ENCODE measurements around the gene ZBTB4.
A peak's percentile ranks its signal among the peaks of the same experiment; 100 is the strongest.

The ZBTB4 gene

DNA sequence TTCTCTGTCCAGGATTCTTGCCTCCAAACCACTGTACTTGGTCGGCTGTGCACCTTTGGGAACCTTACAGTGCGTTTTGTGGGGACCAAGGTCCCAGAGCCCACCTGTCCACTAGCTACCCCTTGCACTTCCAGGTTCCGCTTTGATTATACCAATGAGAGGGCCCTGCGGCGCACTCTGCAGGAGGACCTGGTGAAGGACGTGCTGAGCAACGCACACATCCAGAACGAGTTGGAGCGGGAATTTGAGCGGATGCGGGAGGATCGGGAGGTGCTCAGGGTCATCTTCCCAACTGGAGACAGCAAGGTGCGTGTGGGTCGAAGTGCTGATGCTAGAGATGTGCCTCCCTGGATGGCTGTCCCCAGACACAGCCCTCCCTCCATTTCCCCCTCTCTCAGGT is 23.6 kb upstream of the ZBTB4 start:
- TF ChIP-seq EZH2 (IDR thresholded peaks at IDR 0.05; ENCODE audit: borderline replicate concordance, low read length) (no peak), CTCF (IDR thresholded peaks at IDR 0.05; ENCODE audit: low read length) (peak; percentile 35; the same call in 1 of the 2 replicates)
- Histone ChIP-seq H2AFZ (ENCODE audit: low read length) (no peak overlapping the region), H3K27ac (ENCODE audit: low read depth, low read length, poor library complexity, severe bottlenecking) (no peak overlapping the region), H3K79me2 (ENCODE audit: insufficient read depth, low read length) (no peaks in the 10 kb centered on the region), H3K36me3 (ENCODE audit: insufficient read depth, low read length) (peaks cover 95% of the 10 kb centered on the region), H3F3A (ENCODE audit: insufficient read depth, low read length) (no peaks in the 10 kb centered on the region), H3K4me3 (ENCODE audit: low read depth, low read length, poor library complexity, severe bottlenecking) (no peak overlapping the region), H4K20me1 (ENCODE audit: insufficient read depth, low read length) (no peaks in the 10 kb centered on the region), H3K4me2 (ENCODE audit: low read length) (no peak overlapping the region), H3K9ac (ENCODE audit: low read length) (no peak overlapping the region), H3K9me2 (ENCODE audit: low read depth, low read length) (no peaks in the 10 kb centered on the region), H3K9me3 (ENCODE audit: low read length) (no peaks in the 10 kb centered on the region), H3K27me3 (ENCODE audit: insufficient read depth, low read length) (no peaks in the 10 kb centered on the region), H3K4me1 (ENCODE audit: insufficient read depth, low read length, severe bottlenecking) (no peaks in the 10 kb centered on the region)

DNA sequence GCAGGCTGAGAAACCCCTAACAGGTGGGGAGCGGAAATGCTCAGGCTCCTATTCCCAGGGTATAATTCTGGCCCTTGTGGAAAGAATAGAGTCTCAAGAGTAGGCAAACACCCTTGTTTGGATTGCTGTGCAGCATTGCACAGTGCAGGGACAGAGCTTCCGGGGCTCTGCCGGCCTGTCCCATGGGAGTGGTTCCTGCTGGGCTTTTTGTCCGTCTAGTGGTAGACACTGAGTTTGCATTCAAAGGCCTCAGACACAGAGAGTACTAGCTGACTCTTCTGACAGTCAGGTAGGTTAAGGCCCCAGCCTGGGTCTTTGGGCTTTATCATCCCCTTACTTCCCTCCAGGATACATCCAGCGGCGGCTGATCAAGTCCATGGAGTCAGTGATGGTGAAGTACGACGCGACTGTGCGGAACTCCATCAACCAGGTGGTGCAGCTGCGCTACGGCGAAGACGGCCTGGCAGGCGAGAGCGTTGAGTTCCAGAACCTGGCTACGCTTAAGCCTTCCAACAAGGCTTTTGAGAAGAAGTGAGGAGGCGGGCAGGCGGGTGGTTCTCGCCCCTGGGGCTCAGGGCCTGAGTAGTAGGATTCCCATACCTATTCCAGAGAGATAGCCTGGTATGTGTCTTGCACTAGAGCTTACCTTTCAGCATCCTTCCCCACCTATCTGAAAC is 22.9 kb upstream of the ZBTB4 start:
- no peaks in the 10 kb centered on the region for H3F3A ChIP-seq (ENCODE audit: insufficient read depth, low read length)
- H3K9me2 ChIP-seq (ENCODE audit: low read depth, low read length), result no peaks in the 10 kb centered on the region
- H4K20me1 ChIP-seq (ENCODE audit: insufficient read depth, low read length), result no peaks in the 10 kb centered on the region
- no peak overlapping the region for H2AFZ ChIP-seq (ENCODE audit: low read length)
- H3K9me3 ChIP-seq (ENCODE audit: low read length), result no peaks in the 10 kb centered on the region
- peaks cover 95% of the 10 kb centered on the region for H3K36me3 ChIP-seq (ENCODE audit: insufficient read depth, low read length)
- H3K4me3 ChIP-seq (ENCODE audit: low read depth, low read length, poor library complexity, severe bottlenecking), result no peak overlapping the region
- H3K79me2 ChIP-seq (ENCODE audit: insufficient read depth, low read length), result no peaks in the 10 kb centered on the region
- TF ChIP-seq EZH2 (IDR thresholded peaks at IDR 0.05; ENCODE audit: borderline replicate concordance, low read length) (no peak), CTCF (IDR thresholded peaks at IDR 0.05; ENCODE audit: low read length) (no peak)
- H3K4me1 ChIP-seq (ENCODE audit: insufficient read depth, low read length, severe bottlenecking), result no peaks in the 10 kb centered on the region
- no peaks in the 10 kb centered on the region for H3K27me3 ChIP-seq (ENCODE audit: insufficient read depth, low read length)
- H3K4me2 ChIP-seq (ENCODE audit: low read length), result no peak overlapping the region
- no peak overlapping the region for H3K27ac ChIP-seq (ENCODE audit: low read depth, low read length, poor library complexity, severe bottlenecking)
- no peak overlapping the region for H3K9ac ChIP-seq (ENCODE audit: low read length)

DNA sequence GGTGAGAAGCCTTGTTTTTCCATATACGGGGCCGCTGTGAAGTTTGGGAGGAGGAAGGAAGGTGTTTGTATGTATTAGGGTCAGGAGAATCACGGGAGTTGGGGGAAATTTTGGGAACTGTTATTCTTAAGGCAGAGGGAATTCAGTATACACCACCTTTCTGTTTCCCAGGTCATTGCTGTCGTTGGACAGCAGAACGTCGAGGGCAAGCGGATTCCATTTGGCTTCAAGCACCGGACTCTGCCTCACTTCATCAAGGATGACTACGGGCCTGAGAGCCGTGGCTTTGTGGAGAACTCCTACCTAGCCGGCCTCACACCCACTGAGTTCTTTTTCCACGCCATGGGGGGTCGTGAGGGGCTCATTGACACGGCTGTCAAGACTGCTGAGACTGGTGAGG is 22.3 kb upstream of the ZBTB4 start:
- no peaks in the 10 kb centered on the region for H4K20me1 ChIP-seq (ENCODE audit: insufficient read depth, low read length)
- H3K9me3 ChIP-seq (ENCODE audit: low read length), result no peaks in the 10 kb centered on the region
- no peaks in the 10 kb centered on the region for H3K79me2 ChIP-seq (ENCODE audit: insufficient read depth, low read length)
- H3F3A ChIP-seq (ENCODE audit: insufficient read depth, low read length), result no peaks in the 10 kb centered on the region
- H3K36me3 ChIP-seq (ENCODE audit: insufficient read depth, low read length), result peaks cover 95% of the 10 kb centered on the region
- no peak for TF ChIP-seq EZH2 (IDR thresholded peaks at IDR 0.05; ENCODE audit: borderline replicate concordance, low read length)
- TF ChIP-seq CTCF (IDR thresholded peaks at IDR 0.05; ENCODE audit: low read length), result no peak
- H3K4me2 ChIP-seq (ENCODE audit: low read length), result no peak overlapping the region
- H3K9me2 ChIP-seq (ENCODE audit: low read depth, low read length), result no peaks in the 10 kb centered on the region
- H3K27ac ChIP-seq (ENCODE audit: low read depth, low read length, poor library complexity, severe bottlenecking), result no peak overlapping the region
- H3K27me3 ChIP-seq (ENCODE audit: insufficient read depth, low read length), result no peaks in the 10 kb centered on the region
- no peak overlapping the region for H2AFZ ChIP-seq (ENCODE audit: low read length)
- H3K9ac ChIP-seq (ENCODE audit: low read length), result no peak overlapping the region
- H3K4me3 ChIP-seq (ENCODE audit: low read depth, low read length, poor library complexity, severe bottlenecking), result no peak overlapping the region
- H3K4me1 ChIP-seq (ENCODE audit: insufficient read depth, low read length, severe bottlenecking), result no peaks in the 10 kb centered on the region
